ENCODE data around the gene NTNG1.

The NTNG1 gene

GRCh38 chr1:107252271-107252670 is 111.4 kb downstream of the NTNG1 start:
- TF ChIP-seq, protein P1, sequence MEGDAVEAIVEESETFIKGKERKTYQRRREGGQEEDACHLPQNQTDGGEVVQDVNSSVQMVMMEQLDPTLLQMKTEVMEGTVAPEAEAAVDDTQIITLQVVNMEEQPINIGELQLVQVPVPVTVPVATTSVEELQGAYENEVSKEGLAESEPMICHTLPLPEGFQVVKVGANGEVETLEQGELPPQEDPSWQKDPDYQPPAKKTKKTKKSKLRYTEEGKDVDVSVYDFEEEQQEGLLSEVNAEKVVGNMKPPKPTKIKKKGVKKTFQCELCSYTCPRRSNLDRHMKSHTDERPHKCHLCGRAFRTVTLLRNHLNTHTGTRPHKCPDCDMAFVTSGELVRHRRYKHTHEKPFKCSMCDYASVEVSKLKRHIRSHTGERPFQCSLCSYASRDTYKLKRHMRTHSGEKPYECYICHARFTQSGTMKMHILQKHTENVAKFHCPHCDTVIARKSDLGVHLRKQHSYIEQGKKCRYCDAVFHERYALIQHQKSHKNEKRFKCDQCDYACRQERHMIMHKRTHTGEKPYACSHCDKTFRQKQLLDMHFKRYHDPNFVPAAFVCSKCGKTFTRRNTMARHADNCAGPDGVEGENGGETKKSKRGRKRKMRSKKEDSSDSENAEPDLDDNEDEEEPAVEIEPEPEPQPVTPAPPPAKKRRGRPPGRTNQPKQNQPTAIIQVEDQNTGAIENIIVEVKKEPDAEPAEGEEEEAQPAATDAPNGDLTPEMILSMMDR (IDR thresholded peaks at IDR 0.05): no peak

DNA sequence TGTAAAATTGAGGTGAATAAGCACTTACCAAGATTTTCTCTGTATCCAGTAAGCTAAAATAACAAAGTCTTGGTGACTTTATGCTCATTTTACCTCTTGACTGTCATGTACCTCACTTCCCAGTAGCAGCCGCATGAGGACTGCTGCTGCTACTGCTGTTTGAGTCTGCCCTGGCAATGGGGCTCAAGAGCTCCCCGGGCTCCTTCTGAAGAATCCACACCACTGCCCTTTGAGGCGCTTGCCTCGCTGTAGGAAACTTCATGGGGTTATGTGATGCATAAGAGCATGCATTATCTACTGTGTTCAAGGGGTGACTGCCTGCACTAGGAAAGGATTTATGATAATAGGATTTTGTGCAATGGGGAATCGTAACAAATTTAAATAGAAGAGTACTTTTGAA is 113.5 kb downstream of the NTNG1 start:
- TF ChIP-seq, protein P1 (IDR thresholded peaks at IDR 0.05): no peak

DNA sequence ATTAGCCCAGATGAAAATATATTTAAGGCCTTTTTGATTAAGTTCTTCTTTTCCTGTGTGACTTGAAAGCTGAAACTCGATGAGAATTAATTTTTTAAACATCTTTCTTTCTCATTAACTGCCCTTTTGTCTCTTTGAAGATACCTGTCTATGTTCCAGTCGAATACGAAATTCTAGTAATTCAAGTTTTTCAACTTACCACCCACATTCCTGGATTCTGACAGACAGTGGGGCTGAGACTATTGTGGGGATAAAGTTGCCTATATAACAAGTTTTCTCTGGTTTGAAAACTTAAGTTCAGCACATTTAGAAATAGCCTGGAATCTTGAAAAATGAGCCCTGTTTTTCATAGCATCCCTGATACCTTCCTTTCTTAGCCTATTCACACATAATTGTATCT is 114.6 kb downstream of the NTNG1 start:
- TF ChIP-seq, protein P1 (IDR thresholded peaks at IDR 0.05): no peak

- TF ChIP-seq, protein P1 (IDR thresholded peaks at IDR 0.05): no peak
These were observed 121.8 kb downstream of the NTNG1 start for GRCh38 chr1:107262467-107263286.

- TF ChIP-seq, protein P1 (IDR thresholded peaks at IDR 0.05): no peak
These were observed 122.6 kb downstream of the NTNG1 start for GRCh38 chr1:107263291-107263915.

- TF ChIP-seq, protein P1 (IDR thresholded peaks at IDR 0.05): no peak
These were observed 123.2 kb downstream of the NTNG1 start for GRCh38 chr1:107264007-107264406.

DNA sequence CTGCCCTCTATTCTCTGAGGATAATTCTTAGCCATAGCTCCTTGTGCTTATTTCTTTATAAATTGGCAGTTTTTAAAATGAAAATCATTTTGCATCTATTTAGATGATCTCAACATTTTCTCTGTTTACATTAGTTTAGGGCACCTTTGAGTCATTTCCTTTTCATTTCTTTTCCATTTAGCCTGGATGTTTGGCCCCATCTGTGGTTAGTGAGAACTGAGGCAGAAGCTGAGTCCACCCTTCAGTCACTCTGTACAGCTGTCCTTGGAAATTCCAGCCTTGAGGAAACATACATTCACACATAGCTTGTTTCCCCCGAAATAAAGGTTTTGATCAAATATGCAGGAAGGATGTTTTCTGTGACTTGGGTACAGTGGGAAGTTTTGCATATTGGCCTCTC is 123.7 kb downstream of the NTNG1 start:
- TF ChIP-seq, protein P1 (IDR thresholded peaks at IDR 0.05): no peak

All from LNCAP (cell line).